IPS-20b (cell line): ENCODE results near the gene DNAL4.
A peak's percentile ranks its signal among the peaks of the same experiment; 100 is the strongest.

Experiments
- H3K27ac ChIP-seq: one replicate; pipeline ENCODE4 v1.5.1; 2013; ENCODE audit warnings: low read length
- H3K27me3 ChIP-seq: 2 replicates; pipeline ENCODE4 v1.6.1; 2013; ENCODE audit warnings: mild to moderate bottlenecking, low read length, inconsistent platforms; ENCODE audit not compliant: insufficient read depth
- H3K36me3 ChIP-seq: 2 replicates; pipeline ENCODE4 v1.6.1; 2013; ENCODE audit warnings: low read depth, mild to moderate bottlenecking, inconsistent platforms, low read length, moderate library complexity; ENCODE audit not compliant: insufficient read depth
- H3K4me1 ChIP-seq: 2 replicates; pipeline ENCODE4 v1.6.1; 2013; ENCODE audit warnings: mild to moderate bottlenecking, control low read depth, inconsistent platforms, low read length, moderate library complexity; ENCODE audit not compliant: insufficient read depth
- H3K4me3 ChIP-seq: 2 replicates; pipeline ENCODE4 v1.5.1; 2013; ENCODE audit warnings: mild to moderate bottlenecking, low read length, inconsistent platforms
- H3K9ac ChIP-seq: 2 replicates; pipeline ENCODE4 v1.6.1; 2013; ENCODE audit warnings: low read depth, mild to moderate bottlenecking, inconsistent platforms, low read length, moderate library complexity
- H3K9me3 ChIP-seq: 2 replicates; pipeline ENCODE4 v1.6.1; 2013; ENCODE audit warnings: mild to moderate bottlenecking, low read depth, low read length, inconsistent platforms; ENCODE audit not compliant: insufficient read depth

Gene DNAL4

GRCh38 chr22:38796262-38796957 is 2.5 kb upstream of the DNAL4 start:
- no peak overlapping the region for H3K9ac ChIP-seq
- no peak overlapping the region for H3K27ac ChIP-seq
- H3K9me3 ChIP-seq = no peaks in the 10 kb centered on the region; the same call in 1 of the 2 replicates
- H3K4me1 ChIP-seq = peaks cover 4% of the 10 kb centered on the region; the same call in 1 of the 2 replicates
- no peaks in the 10 kb centered on the region for H3K36me3 ChIP-seq
- H3K4me3 ChIP-seq = no peak overlapping the region
- peaks cover 28% of the 10 kb centered on the region for H3K27me3 ChIP-seq

GRCh38 chr22:38795569-38795968 is 1.6 kb upstream of the DNAL4 start:
- H3K27ac ChIP-seq = no peak overlapping the region
- no peaks in the 10 kb centered on the region for H3K36me3 ChIP-seq
- peaks cover 26% of the 10 kb centered on the region for H3K27me3 ChIP-seq
- H3K4me1 ChIP-seq = peaks cover 4% of the 10 kb centered on the region; the same call in 1 of the 2 replicates
- H3K4me3 ChIP-seq = no peak overlapping the region
- no peaks in the 10 kb centered on the region; the same call in 1 of the 2 replicates for H3K9me3 ChIP-seq
- no peak overlapping the region for H3K9ac ChIP-seq

GRCh38 chr22:38793317-38793716 is 626 bp downstream of the DNAL4 start:
- H3K27me3 ChIP-seq = peaks cover 18% of the 10 kb centered on the region
- peak overlapping the region; percentile 85 for H3K4me3 ChIP-seq
- H3K9ac ChIP-seq = peak overlapping the region; percentile 71; the same call in 1 of the 2 replicates
- H3K36me3 ChIP-seq = no peaks in the 10 kb centered on the region; the same call in 1 of the 2 replicates
- peaks cover 4% of the 10 kb centered on the region; the same call in 1 of the 2 replicates for H3K4me1 ChIP-seq
- H3K27ac ChIP-seq = no peak overlapping the region
- H3K9me3 ChIP-seq = no peaks in the 10 kb centered on the region

- H3K27me3 ChIP-seq = peaks cover 18% of the 10 kb centered on the region
- H3K27ac ChIP-seq = no peak overlapping the region
- H3K9me3 ChIP-seq = no peaks in the 10 kb centered on the region
- H3K4me3 ChIP-seq = peak overlapping the region; percentile 85
- peaks cover 4% of the 10 kb centered on the region; the same call in 1 of the 2 replicates for H3K4me1 ChIP-seq
- H3K9ac ChIP-seq = no peak overlapping the region; the same call in 1 of the 2 replicates
- H3K36me3 ChIP-seq = no peaks in the 10 kb centered on the region; the same call in 1 of the 2 replicates
These were observed 1.1 kb downstream of the DNAL4 start for GRCh38 chr22:38792833-38793232.

GRCh38 chr22:38789606-38790005 is 4.3 kb downstream of the DNAL4 start:
- H3K4me3 ChIP-seq = no peak overlapping the region
- H3K36me3 ChIP-seq = no peaks in the 10 kb centered on the region; the same call in 1 of the 2 replicates
- no peaks in the 10 kb centered on the region for H3K9me3 ChIP-seq
- no peak overlapping the region for H3K27ac ChIP-seq
- no peak overlapping the region for H3K9ac ChIP-seq
- H3K4me1 ChIP-seq = peaks cover 4% of the 10 kb centered on the region; the same call in 1 of the 2 replicates
- no peaks in the 10 kb centered on the region for H3K27me3 ChIP-seq

- H3K4me1 ChIP-seq = no peaks in the 10 kb centered on the region
- no peaks in the 10 kb centered on the region; the same call in 1 of the 2 replicates for H3K36me3 ChIP-seq
- no peaks in the 10 kb centered on the region for H3K27me3 ChIP-seq
- no peak overlapping the region for H3K27ac ChIP-seq
- H3K9me3 ChIP-seq = no peaks in the 10 kb centered on the region
- no peak overlapping the region for H3K9ac ChIP-seq
- H3K4me3 ChIP-seq = no peak overlapping the region
These were observed 5.1 kb downstream of the DNAL4 start for GRCh38 chr22:38788846-38789245.

GRCh38 chr22:38788021-38788816 is 5.7 kb downstream of the DNAL4 start:
- no peaks in the 10 kb centered on the region for H3K27me3 ChIP-seq
- no peak overlapping the region for H3K4me3 ChIP-seq
- H3K4me1 ChIP-seq = no peaks in the 10 kb centered on the region
- no peak overlapping the region for H3K9ac ChIP-seq
- H3K36me3 ChIP-seq = no peaks in the 10 kb centered on the region; the same call in 1 of the 2 replicates
- H3K9me3 ChIP-seq = no peaks in the 10 kb centered on the region
- H3K27ac ChIP-seq = no peak overlapping the region

GRCh38 chr22:38786631-38787030 is 7.3 kb downstream of the DNAL4 start:
- no peaks in the 10 kb centered on the region; the same call in 1 of the 2 replicates for H3K36me3 ChIP-seq
- H3K9me3 ChIP-seq = no peaks in the 10 kb centered on the region
- no peaks in the 10 kb centered on the region for H3K4me1 ChIP-seq
- no peaks in the 10 kb centered on the region for H3K27me3 ChIP-seq
- no peak overlapping the region for H3K9ac ChIP-seq
- no peak overlapping the region for H3K27ac ChIP-seq
- no peak overlapping the region for H3K4me3 ChIP-seq

GRCh38 chr22:38784856-38785255 is 9.1 kb downstream of the DNAL4 start:
- H3K9me3 ChIP-seq = no peaks in the 10 kb centered on the region
- no peaks in the 10 kb centered on the region; the same call in 1 of the 2 replicates for H3K36me3 ChIP-seq
- no peaks in the 10 kb centered on the region for H3K4me1 ChIP-seq
- H3K27ac ChIP-seq = no peak overlapping the region
- no peaks in the 10 kb centered on the region for H3K27me3 ChIP-seq
- H3K9ac ChIP-seq = no peak overlapping the region
- no peak overlapping the region for H3K4me3 ChIP-seq

- no peak overlapping the region for H3K9ac ChIP-seq
- H3K4me1 ChIP-seq = no peaks in the 10 kb centered on the region
- H3K4me3 ChIP-seq = no peak overlapping the region
- H3K27ac ChIP-seq = no peak overlapping the region
- no peaks in the 10 kb centered on the region for H3K27me3 ChIP-seq
- no peaks in the 10 kb centered on the region for H3K9me3 ChIP-seq
- H3K36me3 ChIP-seq = no peaks in the 10 kb centered on the region
These were observed 9.9 kb downstream of the DNAL4 start for GRCh38 chr22:38784035-38784434.

- Histone ChIP-seq H3K27ac (no peak overlapping the region), H3K4me3 (no peak overlapping the region), H3K9ac (no peak overlapping the region), H3K4me1 (no peaks in the 10 kb centered on the region), H3K9me3 (no peaks in the 10 kb centered on the region), H3K36me3 (no peaks in the 10 kb centered on the region), H3K27me3 (no peaks in the 10 kb centered on the region)
These were observed 10.8 kb downstream of the DNAL4 start for GRCh38 chr22:38783095-38783615.
